NCI-H2227 treated with DMSO at 0.1 percent for 48 hours (cell line): ENCODE data around the gene HYAL3.
A peak's percentile ranks its signal among the peaks of the same experiment; 100 is the strongest.
"Not testable (repeated sequence)": the region's sequence is repeated elsewhere in the genome, so short reads cannot be mapped to it uniquely, and the experiment has no call there.

Source experiments
- DNase-seq: peaks from one replicate; lab custom pipeline; 2025; lab: John Stamatoyannopoulos, UW

HYAL3 gene

DNA sequence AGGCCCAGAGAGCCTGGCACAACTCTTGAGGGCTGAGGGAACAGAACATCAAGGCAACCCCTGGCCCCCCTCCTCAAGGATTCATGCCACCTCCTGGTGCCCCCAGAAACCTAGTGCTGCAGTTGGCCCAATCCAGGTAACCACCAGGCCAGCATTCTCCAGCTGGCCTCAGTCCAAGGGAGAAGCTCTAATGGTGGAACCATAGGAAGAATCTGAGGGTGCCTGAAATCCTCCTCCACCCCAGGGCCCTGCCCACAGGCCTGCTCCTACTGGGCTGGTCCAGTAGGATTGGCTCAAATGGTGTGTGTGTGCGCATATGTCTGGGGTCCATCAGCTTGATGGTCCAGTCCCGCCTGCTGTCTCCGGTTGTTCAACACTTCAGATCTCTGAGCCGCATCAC is 15.6 kb upstream of the HYAL3 start:
- no peak for DNase-seq

DNA sequence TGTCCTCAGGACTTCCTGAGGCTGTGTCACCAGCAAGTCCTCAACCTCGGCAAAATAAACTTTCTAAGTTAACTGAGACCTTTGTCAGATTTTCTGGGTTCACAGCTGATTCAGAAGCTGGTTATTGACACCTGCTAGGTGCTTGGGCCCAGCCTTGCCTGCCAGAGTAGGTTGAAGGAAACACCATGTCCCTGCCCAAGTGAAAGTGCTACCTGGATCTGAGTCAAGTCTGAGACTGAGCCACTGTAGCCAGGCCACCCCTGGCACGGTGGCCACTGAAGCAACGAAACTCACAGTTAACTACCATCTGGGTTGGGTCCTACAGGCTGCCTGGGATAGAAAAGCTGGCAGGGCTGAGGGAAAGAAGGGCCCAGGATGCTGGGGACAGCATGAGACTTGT is 15.1 kb upstream of the HYAL3 start:
- DNase-seq: no peak

DNA sequence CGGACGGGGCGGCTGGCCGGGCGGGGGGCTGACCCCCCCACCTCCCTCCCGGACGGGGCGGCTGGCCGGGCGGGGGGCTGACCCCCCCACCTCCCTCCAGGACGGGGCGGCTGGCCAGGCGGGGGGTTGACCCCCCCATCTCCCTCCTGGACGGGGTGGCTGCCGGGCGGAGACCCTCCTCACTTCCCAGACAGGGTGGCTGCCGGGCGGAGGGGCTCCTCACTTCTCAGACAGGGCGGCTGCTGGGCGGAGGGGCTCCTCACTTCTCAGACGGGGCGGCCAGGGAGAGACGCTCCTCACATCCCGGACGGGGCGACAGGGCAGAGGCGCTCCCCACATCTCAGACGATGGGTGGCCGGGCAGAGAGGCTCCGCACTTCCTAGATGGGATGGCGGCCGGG is 12.8 kb upstream of the HYAL3 start:
- DNase-seq: not testable (repeated sequence)

DNA sequence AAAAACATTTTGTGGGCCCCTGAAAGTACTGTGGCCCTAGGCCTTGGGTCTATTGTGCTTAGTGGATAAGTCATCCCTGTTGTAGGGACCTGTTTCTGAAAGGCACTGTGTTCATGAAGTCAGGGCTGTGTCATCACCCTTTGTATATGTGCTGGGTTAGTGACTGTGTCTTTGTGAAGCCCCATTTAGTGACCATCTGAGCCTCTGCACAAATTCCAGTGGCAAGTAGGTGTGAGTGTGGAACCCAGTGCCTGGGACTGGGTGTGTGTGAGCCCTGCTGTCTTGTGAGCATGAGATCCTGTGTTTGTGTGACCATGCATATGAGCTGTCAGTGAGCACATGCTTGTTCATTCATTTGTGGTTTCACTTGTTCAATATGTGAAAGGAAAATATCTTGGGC is 5.4 kb upstream of the HYAL3 start:
- DNase-seq: no peak

DNA sequence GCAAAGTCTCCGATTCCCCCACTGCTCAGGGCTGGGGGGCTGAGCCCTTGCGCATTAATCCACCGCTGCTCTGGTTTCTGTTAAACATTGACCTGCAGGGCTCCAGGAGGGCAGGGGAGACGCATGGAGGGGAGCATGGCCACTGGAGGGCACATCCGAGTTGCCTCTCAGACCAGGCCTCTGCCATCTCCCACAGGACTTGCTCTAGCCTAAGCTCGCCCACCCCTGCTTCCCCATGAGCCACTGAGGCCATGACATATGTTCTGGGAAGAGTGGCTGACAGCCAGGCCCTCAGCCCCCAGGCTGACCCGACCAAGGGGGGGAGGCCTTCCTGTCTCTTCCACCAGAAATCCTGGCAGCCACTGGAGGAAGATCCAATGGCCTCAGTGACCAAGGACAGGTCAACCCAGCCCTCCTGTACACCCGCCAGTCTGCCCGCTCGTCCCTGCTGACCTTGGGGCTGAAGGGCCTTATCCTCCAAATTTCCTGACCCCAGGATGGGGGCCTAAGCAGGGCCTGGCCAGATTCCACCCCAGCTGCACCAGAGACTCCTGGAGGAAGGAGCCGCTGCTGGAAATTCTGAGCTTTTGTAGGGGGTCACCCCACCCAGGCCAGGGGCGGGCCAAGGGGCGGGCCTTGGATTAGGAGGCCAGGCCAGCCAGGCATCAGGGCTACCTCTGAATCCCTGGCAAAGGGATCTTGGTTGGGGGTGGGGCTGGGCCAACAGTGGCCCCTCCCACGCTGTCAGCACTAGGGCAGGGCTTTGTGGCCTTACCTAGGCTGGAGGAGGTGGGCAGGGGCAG is 4.0 kb upstream of the HYAL3 start, which contains the start of gene HYAL1:
TSS of gene HYAL1 (minus strand) at position 562 of the 803 bp plus-strand sequence. CDS start 618 bp downstream, outside the sequence.
- DNase-seq: no peak

DNA sequence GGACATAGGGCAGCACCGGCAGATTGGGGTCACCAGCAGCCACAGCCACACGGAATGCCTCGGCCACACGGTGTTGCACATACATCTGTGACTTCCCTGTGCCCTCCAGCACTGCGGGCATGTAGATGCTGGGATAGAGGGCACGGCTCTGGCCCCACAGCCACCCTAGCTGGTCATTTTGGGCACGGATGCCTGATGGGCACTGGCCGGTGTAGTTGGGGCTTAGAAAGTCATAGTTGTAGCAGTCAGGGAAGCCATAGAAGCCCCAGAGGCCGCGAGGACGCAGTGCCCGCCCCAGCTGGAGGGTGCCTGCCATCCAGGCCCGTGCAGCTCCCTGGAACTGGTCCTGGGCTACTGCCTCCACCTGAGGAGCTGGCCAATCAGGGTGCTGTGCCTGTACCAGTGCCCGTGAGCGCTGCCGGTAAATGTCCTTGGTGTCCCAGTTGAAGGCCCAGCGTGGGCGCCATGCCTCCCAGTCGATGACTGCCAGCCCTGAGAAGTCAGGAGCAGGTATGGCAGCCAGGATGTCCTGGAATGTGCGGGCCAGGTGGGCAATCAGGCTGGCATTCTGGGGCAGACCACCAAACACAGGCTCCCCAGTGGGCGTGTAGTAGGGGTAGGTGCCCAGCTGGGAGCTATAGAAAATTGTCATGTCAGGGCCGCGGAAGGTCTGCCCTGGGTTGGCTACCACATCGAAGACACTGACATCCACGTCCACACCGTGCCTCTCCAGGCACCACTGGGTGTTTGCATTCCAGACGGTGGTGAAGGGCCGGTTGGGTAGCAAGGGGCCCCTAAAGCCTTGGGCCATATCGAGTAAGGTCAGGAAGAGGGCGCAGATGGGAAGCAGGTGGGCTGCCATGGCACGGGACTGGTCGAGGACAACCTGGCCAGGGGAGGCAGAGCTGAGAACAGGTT is 3.1 kb upstream of the HYAL3 start:
- no peak for DNase-seq

DNA sequence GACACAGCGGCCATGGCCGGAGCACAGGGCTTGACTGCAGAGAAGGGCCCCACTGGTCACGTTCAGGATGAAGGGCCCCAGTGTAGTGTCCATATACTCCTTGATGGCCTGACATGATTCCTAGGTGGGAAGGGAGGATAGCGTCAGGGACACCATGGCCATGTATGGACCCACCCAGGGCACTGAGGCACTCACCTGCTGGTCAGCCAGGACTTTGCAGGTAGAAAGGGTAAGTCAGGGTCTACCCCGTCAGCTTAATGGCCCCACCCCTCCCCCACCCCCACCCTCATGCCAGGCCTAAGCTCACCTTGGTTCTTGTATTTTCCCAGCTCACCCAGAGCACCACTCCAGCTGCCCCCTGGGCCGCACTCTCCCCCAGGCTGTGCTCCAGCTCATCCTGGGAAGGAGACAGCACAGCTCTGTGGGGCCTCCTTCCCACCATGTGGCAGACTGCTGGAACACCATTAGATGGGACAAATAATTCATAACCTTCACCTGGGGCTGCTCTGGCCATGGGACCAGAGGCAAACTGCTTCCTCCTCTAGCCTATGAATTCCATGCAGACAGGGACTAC is 1.6 kb upstream of the HYAL3 start:
- no peak for DNase-seq

DNA sequence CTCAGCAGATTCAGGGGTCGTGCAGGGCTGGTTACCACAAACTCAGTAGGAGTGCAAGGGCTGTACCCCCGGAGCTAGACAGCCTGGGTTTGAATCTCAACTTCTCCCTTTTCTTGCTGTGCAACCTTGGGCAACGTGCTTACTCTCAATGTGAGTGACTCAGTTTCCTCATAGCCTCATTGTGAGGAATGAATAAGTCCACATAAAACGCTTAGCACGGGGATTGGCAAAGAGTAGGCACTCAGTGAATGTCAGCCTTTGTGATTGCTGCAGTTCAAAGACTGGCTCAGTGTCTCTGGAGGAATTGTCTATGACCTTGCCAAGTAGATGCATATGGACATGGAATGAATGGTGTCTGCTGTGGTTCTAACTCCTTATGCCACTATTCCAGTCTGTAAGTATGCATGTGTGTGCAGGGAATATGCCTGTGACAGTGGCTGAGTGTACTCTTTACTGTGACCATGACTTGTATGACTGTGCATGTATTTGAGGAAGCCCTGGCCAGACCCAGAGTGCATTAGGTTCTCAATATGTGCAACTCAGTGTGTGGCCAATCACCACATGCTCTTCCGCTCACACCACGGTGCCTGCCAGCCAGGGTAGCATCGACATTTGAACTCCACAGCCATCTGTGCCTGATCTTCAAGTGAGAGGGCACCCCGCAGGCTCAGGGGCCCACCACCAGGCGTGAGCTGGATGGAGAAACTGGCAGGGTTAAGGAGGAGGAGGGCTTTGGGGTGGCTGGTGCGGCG is 900 bp upstream of the HYAL3 start:
- no peak for DNase-seq

DNA sequence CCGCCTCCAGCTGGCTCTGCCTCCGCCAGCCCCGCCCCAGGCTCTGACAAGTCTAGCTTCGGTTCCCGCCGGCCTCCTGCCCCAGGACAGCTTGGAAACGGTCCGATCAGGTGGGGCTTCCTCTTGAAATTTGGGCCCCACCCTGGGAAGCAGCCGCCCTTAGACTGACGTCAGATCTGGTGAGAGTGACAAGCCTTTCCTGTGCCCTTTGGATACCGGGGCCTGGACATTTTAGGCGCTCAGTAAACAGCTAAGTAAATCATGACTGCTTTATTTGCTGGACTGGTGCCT is 378 bp upstream of the HYAL3 start:
- no peak for DNase-seq

DNA sequence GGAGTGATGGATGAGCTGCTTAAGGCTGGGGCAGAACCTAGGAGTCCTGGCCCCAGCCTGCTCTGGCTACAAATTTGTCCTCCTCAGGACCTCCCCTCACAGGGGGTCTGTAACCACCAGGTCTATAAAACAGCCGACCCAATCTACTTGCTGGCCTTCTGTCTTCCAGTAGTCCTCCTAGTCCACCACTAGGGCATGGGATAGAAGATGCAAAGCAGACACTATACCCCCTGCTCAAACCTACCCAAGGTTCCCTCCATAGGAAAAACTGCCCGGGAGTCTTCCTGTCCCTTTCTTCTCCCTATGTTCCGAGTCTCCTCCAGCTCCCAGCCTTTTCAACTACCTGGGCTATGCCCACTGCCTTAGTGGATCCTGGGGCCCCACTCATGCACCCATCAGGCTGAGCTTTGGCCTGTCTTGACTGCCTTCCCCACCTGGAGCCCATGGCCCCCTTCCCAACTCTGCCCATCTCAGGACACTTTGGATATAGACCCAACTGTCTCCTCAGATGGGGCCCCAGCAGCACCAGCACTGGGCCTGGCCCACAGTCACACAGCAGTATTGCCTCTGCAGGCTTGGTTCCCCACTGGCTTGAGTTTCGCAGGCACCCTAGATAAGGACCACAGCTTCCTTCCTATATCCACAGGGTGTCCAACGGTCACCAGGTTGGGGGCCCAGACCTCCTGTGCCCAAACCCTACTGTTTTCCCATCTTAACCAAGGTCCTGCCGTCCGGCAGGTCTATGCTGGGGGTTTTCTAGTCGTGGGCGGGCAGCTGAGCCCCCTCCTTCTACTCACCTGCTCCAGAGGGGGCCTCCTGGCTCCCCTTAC is 1.1 kb downstream of the HYAL3 start:
- DNase-seq: no peak

DNA sequence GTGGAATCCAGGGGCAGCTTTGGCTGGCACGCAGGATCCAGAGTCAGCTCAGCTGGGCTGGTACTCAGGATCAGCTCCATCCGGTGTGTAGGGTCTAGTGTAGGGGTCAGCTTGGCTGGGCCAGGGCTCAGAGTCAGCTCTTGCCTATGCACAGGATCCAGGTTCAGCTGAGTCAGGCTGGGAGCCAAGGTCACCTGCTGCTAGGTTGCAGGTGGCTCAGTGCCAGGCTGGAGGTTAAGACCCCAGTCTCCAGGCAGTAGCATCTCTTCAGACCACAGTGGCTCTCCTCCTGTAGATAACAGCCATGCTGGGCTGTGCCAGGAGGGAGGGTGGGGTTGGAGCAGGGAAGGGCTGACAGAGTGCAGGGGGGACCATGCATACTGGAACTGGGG is 1.8 kb downstream of the HYAL3 start:
- DNase-seq: no peak

DNA sequence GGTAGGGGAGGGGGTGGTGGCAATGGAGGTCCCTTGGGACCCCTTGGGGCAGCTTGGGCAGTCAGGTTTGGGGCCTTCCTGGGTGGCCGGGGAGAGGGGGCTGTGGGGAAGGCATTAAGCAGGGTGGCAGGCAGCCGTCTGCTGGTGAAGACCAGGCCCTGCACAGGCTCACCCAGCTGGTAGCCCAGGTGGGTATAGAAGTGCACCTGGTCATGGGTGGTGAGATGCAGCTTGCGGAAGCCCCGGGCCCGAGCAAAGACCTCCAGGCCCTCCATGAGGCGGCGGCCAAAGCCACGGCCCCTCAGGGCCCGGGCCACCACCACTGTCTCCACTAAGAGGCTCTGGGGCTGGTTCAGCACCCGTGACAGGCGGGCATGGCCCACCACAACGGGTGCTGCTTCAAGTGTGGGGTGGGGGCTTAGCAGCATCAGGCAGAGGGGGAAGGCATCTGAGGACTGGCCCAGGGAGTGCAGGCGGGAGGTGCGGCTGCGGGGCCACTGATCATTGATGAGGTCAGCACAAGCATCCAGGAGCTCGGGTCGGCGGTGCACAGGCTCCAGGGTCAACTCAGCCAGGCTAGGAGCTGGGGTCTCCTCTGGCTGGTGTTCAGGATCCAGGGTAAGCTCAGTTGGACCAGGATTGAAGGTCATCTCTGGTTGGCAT is 2.4 kb downstream of the HYAL3 start:
- no peak for DNase-seq

DNA sequence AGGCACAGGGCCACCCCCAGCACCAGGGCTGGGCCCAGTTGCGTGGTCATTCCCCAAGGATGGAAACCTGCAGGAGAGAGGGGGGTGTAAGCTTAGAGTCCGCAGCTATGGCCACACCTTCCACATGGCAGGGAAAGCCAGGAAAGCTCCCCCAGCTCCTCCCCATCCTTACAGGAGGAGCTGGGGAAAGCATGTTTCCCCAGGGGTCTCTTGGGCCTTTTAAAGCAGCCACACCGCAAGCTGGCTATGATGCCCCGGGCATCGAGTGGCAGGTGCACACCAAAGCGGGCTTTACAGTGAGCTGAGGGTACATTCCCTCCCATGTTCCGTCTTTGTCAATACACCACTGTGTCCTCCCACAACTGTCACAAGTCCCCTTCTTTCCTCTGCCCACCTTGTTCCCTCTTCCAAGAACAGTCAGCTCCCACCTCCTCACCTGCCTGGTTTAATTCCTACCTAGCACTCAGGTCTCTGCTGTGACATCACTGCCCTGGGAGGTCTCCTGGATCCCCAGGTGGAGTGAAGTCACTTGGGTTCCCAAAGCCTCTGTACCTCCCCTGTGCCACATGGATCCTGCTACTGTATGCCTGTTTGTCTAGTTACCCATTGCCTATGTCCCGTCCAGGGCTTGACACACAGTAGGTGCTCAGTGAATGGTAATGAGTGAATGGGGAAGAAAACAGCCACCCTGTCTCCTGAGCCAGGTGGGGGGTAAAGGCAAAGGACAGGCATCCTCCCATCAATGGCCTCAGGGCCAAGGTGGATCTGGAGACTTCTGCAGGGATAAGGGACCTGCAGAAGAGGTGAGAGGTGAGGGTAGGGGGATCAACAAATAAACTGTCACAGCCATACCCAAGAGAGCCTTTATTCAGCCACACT is 3.4 kb downstream of the HYAL3 start:
- DNase-seq: no peak

DNA sequence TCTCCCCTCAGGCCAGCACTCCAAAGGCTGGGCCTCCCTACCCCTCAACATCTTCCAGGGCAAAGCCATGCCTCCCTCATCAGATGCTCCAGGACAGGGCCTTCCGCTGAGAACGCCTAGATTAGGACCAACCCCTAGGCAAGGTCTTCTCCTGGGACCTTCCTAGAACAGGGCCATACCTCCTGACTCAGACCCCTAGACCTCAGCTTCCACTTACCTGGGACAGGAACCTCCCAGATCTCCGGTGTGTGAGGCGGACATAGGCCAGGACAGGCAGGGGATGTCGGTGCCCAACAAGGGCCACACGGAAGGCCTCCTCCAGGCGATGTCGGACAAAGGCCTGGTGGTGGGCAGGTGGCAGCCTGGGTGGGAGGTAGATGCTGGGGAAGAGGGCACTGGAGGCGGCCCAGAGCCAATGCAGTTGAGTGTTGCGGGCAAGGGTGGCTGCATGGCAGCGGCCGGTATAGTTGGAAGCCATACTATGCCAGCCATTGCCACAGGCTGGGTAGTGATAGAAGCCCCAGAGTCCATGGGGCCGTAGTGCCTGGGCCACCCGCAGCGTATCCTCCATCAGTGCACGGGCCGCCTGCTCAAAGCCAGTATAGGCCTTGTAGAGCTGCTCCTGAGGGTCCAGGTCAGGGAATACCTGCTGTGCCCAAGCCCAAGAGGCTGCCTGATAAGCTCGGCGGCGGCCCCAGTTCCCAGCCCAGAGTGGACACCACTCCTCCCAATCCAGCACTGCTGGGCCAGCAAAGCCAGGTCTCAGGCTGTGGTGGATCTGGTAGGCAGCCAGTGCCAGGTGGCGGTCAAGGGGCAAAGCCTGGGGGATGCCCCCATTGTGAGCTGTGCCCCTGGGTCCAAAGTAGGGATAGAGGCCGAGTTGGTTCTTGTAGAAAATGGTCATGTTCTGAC is 4.5 kb downstream of the HYAL3 start:
- no peak for DNase-seq

DNA sequence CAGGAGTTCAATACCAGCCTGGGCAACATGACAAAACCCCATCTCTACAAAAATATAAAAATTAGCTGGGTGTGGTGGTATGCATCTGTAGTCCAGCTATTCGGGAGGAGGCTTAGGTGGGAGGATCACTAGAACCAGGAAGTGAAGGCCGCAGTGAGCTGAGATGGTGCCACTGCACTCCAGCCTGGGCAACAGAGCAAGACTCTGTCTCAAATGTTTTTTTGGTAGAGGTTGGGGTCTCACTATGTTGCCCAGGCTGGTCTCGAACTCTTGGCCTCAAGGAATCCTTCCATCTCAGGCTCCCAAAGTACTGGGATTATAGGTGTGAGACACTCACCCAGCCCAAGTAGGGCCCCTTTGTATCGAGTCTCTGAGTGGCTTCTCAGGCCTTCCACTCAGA is 5.1 kb downstream of the HYAL3 start:
- no peak for DNase-seq

DNA sequence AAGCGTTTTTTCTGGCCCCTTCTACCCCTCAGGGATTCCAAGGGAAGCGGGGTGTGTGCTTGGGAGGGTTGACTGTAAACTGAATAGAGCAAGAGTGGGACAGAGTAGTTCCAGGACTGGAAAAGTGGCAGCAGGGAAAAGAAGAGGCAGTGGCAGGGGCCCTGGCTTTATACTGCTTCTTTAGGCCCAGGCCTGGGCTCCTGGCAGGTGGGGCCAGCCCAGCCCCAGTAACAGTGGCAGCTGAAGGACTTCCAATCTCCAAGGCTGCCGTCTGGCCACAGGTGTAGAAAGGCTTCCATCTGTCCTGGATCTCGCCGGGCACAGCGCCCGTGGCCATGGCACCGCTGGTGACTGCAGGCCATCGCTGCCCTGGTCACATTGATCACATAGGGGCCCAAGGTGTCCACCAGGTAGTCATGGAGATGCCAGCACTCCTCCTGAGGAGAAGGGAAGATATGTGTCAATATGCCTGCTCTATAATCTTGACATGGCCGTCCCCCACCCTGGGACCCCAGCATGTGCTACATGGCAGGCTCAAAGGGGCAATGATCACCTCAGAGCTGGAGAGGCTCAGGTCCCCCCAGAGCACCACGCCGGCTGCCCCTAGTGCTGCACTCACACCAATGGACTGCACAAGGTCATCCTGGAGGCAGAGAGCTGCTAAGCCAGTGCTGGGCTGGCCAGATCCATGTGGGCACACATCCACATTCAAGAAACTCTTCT is 6.0 kb downstream of the HYAL3 start:
- DNase-seq: no peak

DNA sequence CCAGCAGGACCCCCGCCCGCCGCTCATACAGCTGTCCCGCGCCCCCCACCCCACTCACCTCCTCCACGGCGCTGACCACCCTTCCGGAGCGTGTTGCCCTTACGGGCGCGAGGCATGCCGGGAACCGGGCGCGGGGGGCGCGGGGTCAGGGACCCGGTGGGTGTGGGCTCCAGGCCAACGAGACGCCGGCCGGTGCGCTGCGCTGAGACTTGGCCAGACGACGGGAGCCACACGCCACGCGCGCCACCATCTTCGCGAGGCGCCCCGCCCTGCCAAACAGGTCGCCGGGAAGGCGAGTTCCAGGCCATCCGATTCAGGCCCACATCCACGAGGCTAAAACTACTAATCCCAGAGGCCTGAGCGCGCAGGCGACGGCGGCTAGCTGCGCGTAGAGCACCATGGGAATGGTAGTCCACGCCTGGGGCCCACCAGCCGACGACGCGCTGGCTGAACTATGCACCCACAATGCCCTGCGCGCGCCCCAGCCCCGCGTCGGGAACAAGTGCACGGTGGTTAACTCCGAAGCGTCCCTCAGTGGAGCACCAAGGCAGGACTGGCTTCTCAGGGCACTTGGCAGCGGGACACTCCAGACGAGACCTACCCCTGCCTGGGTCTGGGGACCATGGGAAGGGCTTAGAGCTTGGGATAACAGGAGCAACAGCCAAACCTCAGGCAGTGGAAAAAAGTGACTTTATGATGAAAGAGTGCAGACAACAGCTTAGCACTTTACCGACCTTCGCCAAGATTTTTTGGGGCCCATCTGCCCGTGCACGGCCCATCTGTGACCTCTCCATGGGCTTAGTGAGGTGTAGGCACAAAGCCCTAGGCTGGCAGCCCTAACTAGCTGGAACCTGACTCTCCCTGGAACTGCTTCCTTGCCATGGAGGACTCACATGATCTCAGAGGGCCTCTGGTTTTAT is 6.8 kb downstream of the HYAL3 start, which contains the start of gene IFRD2:
TSS of gene IFRD2 (minus strand) at position 271 of the 920 bp plus-strand sequence. CDS start at position 116, 155 bp downstream.
- peak; percentile 87 for DNase-seq
